ENCODE measurements around the gene GUCY2D.

Gene GUCY2D

DNA sequence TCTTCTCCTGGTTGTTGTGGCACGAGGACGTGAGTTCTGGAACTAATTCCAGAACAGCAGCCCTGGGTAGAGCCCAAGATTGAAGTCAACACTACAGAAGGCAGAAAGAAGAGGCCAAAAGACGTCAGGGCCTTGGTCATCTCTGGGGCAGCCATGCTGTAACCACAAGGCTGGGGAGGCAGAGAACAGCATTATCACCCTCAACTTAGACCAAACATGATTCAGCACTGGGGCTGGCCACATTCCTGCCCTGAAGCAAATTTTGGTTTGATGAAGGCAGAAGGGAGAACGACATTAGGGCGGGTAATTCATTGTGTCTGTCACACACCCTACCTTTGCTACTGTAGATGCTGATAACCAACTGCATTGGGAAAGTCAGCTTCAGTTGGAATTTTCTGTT, 26.7 kb downstream of the GUCY2D start:
- Histone ChIP-seq H3K36me3 (ENCODE audit: control insufficient read depth, insufficient read depth, low read length) (no peaks in the 10 kb centered on the region), H3K4me3 (replicated peaks; ENCODE audit: low read depth, low read length) (no peak overlapping the region), H3K27me3 (replicated peaks; ENCODE audit: control insufficient read depth, insufficient read depth, low read length) (peaks cover 3% of the 10 kb centered on the region)
- DNase-seq (ENCODE audit: extremely low read depth, insufficient read length) = no peak
- TF ChIP-seq, protein P1, sequence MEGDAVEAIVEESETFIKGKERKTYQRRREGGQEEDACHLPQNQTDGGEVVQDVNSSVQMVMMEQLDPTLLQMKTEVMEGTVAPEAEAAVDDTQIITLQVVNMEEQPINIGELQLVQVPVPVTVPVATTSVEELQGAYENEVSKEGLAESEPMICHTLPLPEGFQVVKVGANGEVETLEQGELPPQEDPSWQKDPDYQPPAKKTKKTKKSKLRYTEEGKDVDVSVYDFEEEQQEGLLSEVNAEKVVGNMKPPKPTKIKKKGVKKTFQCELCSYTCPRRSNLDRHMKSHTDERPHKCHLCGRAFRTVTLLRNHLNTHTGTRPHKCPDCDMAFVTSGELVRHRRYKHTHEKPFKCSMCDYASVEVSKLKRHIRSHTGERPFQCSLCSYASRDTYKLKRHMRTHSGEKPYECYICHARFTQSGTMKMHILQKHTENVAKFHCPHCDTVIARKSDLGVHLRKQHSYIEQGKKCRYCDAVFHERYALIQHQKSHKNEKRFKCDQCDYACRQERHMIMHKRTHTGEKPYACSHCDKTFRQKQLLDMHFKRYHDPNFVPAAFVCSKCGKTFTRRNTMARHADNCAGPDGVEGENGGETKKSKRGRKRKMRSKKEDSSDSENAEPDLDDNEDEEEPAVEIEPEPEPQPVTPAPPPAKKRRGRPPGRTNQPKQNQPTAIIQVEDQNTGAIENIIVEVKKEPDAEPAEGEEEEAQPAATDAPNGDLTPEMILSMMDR (IDR thresholded peaks at IDR 0.05; ENCODE audit: insufficient read depth, low read length, poor library complexity, severe bottlenecking) = no peak

DNA sequence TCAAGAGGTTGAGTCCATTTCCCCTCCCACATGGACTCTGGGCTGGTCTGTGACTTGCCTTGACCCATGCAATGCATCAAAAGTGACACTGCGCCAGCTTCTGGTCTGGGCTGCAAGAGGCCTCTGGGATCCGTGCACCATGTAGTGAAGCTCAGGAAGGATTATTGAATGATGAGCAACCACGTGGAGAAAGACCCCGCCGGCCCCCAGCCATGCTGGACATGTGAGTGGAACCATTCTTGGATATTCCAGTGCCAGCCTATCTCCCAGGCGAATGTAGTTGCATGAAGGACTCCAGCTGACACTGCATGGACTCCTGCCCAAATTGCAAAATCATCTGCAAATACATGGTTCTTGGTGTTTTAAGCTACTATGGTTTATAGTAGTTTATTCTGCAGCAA, 28.8 kb downstream of the GUCY2D start:
- TF ChIP-seq, protein P1 (IDR thresholded peaks at IDR 0.05; ENCODE audit: insufficient read depth, low read length, poor library complexity, severe bottlenecking) = no peak
- H3K4me3 ChIP-seq (replicated peaks; ENCODE audit: low read depth, low read length) = no peak overlapping the region
- H3K27me3 ChIP-seq (replicated peaks; ENCODE audit: control insufficient read depth, insufficient read depth, low read length) = peaks cover 3% of the 10 kb centered on the region; the same call in 1 of the 2 replicates
- DNase-seq (ENCODE audit: extremely low read depth, insufficient read length) = no peak
- H3K36me3 ChIP-seq (ENCODE audit: control insufficient read depth, insufficient read depth, low read length) = no peaks in the 10 kb centered on the region

DNA sequence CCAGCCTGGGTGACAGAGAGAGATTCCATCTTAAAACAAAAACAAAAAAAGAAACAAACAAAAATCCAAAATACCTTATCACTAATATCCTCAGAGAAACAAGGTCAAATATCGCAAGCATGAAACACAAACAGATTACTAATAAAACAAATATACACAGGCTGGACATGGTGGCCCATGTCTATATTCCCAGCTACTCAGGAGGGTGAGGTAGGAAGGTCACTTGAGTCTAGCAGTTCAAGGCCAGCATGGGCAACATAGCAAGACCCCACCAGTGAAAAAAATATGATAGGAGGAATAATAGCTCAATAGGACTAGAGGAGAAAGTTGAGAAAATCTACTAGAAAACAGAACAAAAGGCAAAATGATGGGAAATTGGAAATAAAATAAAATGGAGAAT, 29.5 kb downstream of the GUCY2D start:
- Histone ChIP-seq H3K27me3 (replicated peaks; ENCODE audit: control insufficient read depth, insufficient read depth, low read length) (peaks cover 3% of the 10 kb centered on the region; the same call in 1 of the 2 replicates), H3K36me3 (ENCODE audit: control insufficient read depth, insufficient read depth, low read length) (no peaks in the 10 kb centered on the region), H3K4me3 (replicated peaks; ENCODE audit: low read depth, low read length) (no peak overlapping the region)
- DNase-seq (ENCODE audit: extremely low read depth, insufficient read length) = no peak
- TF ChIP-seq, protein P1 (IDR thresholded peaks at IDR 0.05; ENCODE audit: insufficient read depth, low read length, poor library complexity, severe bottlenecking) = no peak

DNA sequence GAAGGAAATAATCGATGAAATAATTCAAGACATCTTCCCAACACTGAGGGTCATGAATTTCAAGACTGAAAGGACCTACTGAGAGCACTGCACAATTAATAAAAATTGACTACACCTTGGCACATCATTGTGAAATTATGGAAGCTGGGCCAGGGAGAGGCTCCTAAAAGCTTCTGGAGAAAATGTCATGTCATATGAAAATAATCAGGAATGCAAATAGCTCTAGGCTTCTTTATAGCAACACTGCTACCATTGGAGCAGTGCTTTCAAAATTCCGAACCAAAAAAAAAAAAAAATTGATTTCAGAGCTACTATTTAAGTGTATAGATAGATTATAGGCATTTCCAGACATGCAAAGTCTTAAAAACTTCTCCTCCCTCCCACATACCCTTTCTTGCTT, 30.0 kb downstream of the GUCY2D start:
- no peak for DNase-seq (ENCODE audit: extremely low read depth, insufficient read length)
- TF ChIP-seq, protein P1 (IDR thresholded peaks at IDR 0.05; ENCODE audit: insufficient read depth, low read length, poor library complexity, severe bottlenecking) = no peak
- Histone ChIP-seq H3K27me3 (replicated peaks; ENCODE audit: control insufficient read depth, insufficient read depth, low read length) (peaks cover 2% of the 10 kb centered on the region; the same call in 1 of the 2 replicates), H3K4me3 (replicated peaks; ENCODE audit: low read depth, low read length) (no peak overlapping the region), H3K36me3 (ENCODE audit: control insufficient read depth, insufficient read depth, low read length) (no peaks in the 10 kb centered on the region)

DNA sequence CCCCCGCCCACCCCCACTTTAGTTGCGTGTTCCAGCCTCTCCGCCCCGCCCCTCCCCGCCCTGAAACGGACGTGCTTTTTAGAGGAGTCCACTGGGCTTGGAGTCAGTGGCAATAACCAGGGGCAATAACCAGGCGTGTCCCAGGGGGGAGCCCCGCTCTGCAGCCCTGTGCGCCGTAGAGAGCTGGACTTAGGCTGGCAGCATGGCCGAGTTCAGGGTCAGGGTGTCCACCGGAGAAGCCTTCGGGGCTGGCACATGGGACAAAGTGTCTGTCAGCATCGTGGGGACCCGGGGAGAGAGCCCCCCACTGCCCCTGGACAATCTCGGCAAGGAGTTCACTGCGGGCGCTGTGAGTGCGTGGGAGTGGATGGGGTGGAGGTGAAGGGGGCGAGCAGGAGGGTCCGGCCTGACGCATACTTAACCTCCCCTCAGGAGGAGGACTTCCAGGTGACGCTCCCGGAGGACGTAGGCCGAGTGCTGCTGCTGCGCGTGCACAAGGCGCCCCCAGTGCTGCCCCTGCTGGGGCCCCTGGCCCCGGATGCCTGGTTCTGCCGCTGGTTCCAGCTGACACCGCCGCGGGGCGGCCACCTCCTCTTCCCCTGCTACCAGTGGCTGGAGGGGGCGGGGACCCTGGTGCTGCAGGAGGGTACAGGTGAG, 36.7 kb downstream of the GUCY2D start, which contains the start of gene ALOX15B:
TSS of gene ALOX15B (plus strand) at position 106 of the 657 bp plus-strand sequence. CDS start at position 203, 97 bp downstream.
- no peak for DNase-seq (ENCODE audit: extremely low read depth, insufficient read length)
- Histone ChIP-seq H3K36me3 (ENCODE audit: control insufficient read depth, insufficient read depth, low read length) (no peaks in the 10 kb centered on the region), H3K4me3 (replicated peaks; ENCODE audit: low read depth, low read length) (no peak within 1 kb of the TSS), H3K27me3 (replicated peaks; ENCODE audit: control insufficient read depth, insufficient read depth, low read length) (no peaks in the 10 kb centered on the region; the same call in 1 of the 2 replicates)
- TF ChIP-seq, protein P1 (IDR thresholded peaks at IDR 0.05; ENCODE audit: insufficient read depth, low read length, poor library complexity, severe bottlenecking) = no peak
